Hepatic stellate cell (primary cell): ENCODE results near the gene CLEC3B.
A peak's percentile ranks its signal among the peaks of the same experiment; 100 is the strongest.
"Not testable (repeated sequence)": the region's sequence is repeated elsewhere in the genome, so short reads cannot be mapped to it uniquely, and the experiment has no call there.

ENCODE experiments used
- DNase-seq: peaks from one replicate; pipeline ENCODE4 v3.0.0; 2011; ENCODE audit warnings: low spot score

The CLEC3B gene

GRCh38 chr3:45035441-45036301 is 9.6 kb downstream of the CLEC3B start:
- peak; percentile 74 for DNase-seq

- peak; percentile 92 for DNase-seq
Observed at GRCh38 chr3:45037720-45038455, 11.8 kb downstream of the CLEC3B start.

- no peak for DNase-seq
Observed at GRCh38 chr3:45041666-45042065, 15.6 kb downstream of the CLEC3B start.

- no peak for DNase-seq
Observed at GRCh38 chr3:45042162-45042561, 16.1 kb downstream of the CLEC3B start.

- peak; percentile 79 for DNase-seq
Observed at GRCh38 chr3:45043728-45044299, 17.7 kb downstream of the CLEC3B start.

- DNase-seq, result no peak
Observed at GRCh38 chr3:45048244-45048643, 22.1 kb downstream of the CLEC3B start.

GRCh38 chr3:45049807-45050206 is 23.7 kb downstream of the CLEC3B start:
- no peak for DNase-seq

GRCh38 chr3:45051685-45052084 is 25.6 kb downstream of the CLEC3B start:
- DNase-seq, result no peak

GRCh38 chr3:45053805-45054195 is 27.7 kb downstream of the CLEC3B start:
- DNase-seq, result not testable (repeated sequence)

- no peak for DNase-seq
Observed at GRCh38 chr3:45054196-45054857, 28.2 kb downstream of the CLEC3B start.

- no peak for DNase-seq
Observed at GRCh38 chr3:45055032-45055410, 28.9 kb downstream of the CLEC3B start.

- no peak for DNase-seq
Observed at GRCh38 chr3:45055411-45056143, 29.5 kb downstream of the CLEC3B start.

GRCh38 chr3:45056608-45057301 is 30.7 kb downstream of the CLEC3B start:
- DNase-seq, result no peak

- DNase-seq, result no peak
Observed at GRCh38 chr3:45057557-45057956, 31.5 kb downstream of the CLEC3B start.

GRCh38 chr3:45059132-45059531 is 33.0 kb downstream of the CLEC3B start:
- no peak for DNase-seq

GRCh38 chr3:45060165-45060892 is 34.2 kb downstream of the CLEC3B start:
- no peak for DNase-seq

- no peak for DNase-seq
Observed at GRCh38 chr3:45062697-45063070, 36.6 kb downstream of the CLEC3B start.

- DNase-seq, result no peak
Observed at GRCh38 chr3:45064512-45065372, 38.6 kb downstream of the CLEC3B start.

- no peak for DNase-seq
Observed at GRCh38 chr3:45065373-45065720, 39.2 kb downstream of the CLEC3B start.
